Heart right ventricle (tissue), 16 donors: ENCODE data around the gene ANKRD40CL. TPM values are rescaled to one million over a fixed set of nuclear protein-coding genes. Genes with fewer than 3 reads are reported as not detected.

Source experiments
- ATAC-seq, 8 donors: fragments of 200-7000 bp; cut with Tn5 transposase; one replicate each; pipeline ENCODE4 v1.9.1; 2020; ENCODE audit warnings: mild to moderate bottlenecking in 8 of 8, moderate library complexity in 8 of 8, moderate number of reproducible peaks in 1 of 8
- DNase-seq, 2 donors: peaks; one replicate each; pipeline ENCODE4 v3.0.0-alpha.2; 2020
- H3K27ac ChIP-seq, 10 donors: fragments of 200-600 bp; sonication (generic) in 2 of 10; one replicate each; pipeline versions ENCODE4 v1.5.0 to v1.8.0; 2020 to 2022; ENCODE audit warnings: mild to moderate bottlenecking in 3 of 10
- H3K27me3 ChIP-seq, 7 donors: fragments of 200-600 bp; one replicate each; pipeline ENCODE4 v1.8.0; 2021 to 2022; ENCODE audit warnings: mild to moderate bottlenecking in 2 of 7
- H3K36me3 ChIP-seq, 9 donors: fragments of 200-600 bp; sonication (generic) in 1 of 9; one replicate each; pipeline versions ENCODE4 v1.5.0 to v1.8.0; 2020 to 2022; ENCODE audit warnings: mild to moderate bottlenecking in 2 of 9
- H3K4me1 ChIP-seq, 9 donors: fragments of 200-600 bp; sonication (generic) in 1 of 9; one replicate each; pipeline versions ENCODE4 v1.5.0 to v1.8.0; 2020 to 2022; ENCODE audit warnings: mild to moderate bottlenecking in 4 of 9
- H3K4me3 ChIP-seq, 10 donors: fragments of 200-600 bp; sonication (generic) in 2 of 10; one replicate each; pipeline versions ENCODE4 v1.5.0 to v1.8.0; 2020 to 2022; ENCODE audit warnings: mild to moderate bottlenecking in 7 of 10, moderate library complexity in 2 of 10
- H3K9me3 ChIP-seq, 11 donors: fragments of 200-600 bp in 10 of 11; sonication (generic) in 2 of 11; one replicate each; pipeline versions ENCODE4 v1.5.0 to v1.8.0; 2013 to 2022; ENCODE audit warnings: mild to moderate bottlenecking in 2 of 11, control low read depth in 1 of 11, moderate library complexity in 1 of 11
- WGBS, 2 donors: extraction: QIAGEN DNeasy Blood & Tissue Kit; methylation state at CpG; one replicate each; pipeline ENCODE4 v1.1.7; 2013; ENCODE audit warnings: inconsistent platforms in 1 of 2; 5-methylcytosine and 5-hydroxymethylcytosine counted together
- intact Hi-C, 10 donors: fragments of 100-400 bp; cut with DNase I; formaldehyde crosslinking; loops; one replicate each; pipeline versions ENCODE4 v1.11.1 to v1.14.2; 2022
- polyA plus RNA-seq, 2 donors: library from polyadenylated mRNA; stranded (reverse); fragments of 200-250 nt; gene quantifications; one replicate each; pipeline ENCODE4 v1.2.3, GENCODE V29; 2013
- total RNA-seq, 10 donors: library from RNA; stranded (reverse); fragmentation: NEBNext Ultra II Directional in 3 of 10; extraction: Animal tissue kit (Norgen Biotek cat#: 25700) in 3 of 10; gene quantifications; one replicate each; pipeline versions ENCODE4 v1.2.1 to v1.2.4, GENCODE V29; 2021 to 2023
- TF ChIP-seq, protein P1 (sequence below), 9 donors: fragments of 200-600 bp; sonication (generic) in 2 of 9; IDR thresholded peaks; one replicate each; pipeline versions ENCODE4 v1.5.0 to v1.8.0; 2021 to 2022; ENCODE audit warnings: antibody characterized with exemption in 9 of 9, mild to moderate bottlenecking in 5 of 9, moderate library complexity in 1 of 9
- donor health status: Arrhythmogenic right ventricular cardiomyopathy.
- donor health status: ischemic (EF 13 %, LVEDD 7.1; RV severe dilation, severe dysfunction).
- donor health status: healthy with polysubstance abuse.
- donor health status: DM: no; HTN: yes; CAD: no.
- donor health status: DM: no; HTN: no; CAD: no.
- donor health status: ischemic (EF 25% LVEDD 6.9; RV normal size, moderate dysfunction).
- donor health status: ischemic (EF 25% LVEDD 5.7; RV mildly dilated, moderate dysfunction).
- donor health status: healthy.
- donor health status: DM: yes; HTN: yes; CAD: no.
- donor health status: Ischemic cardiomyopathy.
- donor health status: ischemic (EF 35%, LVEDD 5.7; RV mildly dilated, moderate dysfunction).
- donor health status: nonischemic (EF 11% LVEDD 7.7; RV severe dilation, severe dysfunction).
- donor health status: DM: yes; HTN: yes; CAD: no.
- donor health status: PGD.
- donor health status: ischemic (EF 29% LVEDD 5.4; RV normal size, mild dysfunction).
- donor health status: nonischemic (EF 23%, LVEDD 6.1; RV moderate dilation, normal function).

ANKRD40CL gene
- total and polyA plus RNA-seq, 12 donors: not detected

DNA sequence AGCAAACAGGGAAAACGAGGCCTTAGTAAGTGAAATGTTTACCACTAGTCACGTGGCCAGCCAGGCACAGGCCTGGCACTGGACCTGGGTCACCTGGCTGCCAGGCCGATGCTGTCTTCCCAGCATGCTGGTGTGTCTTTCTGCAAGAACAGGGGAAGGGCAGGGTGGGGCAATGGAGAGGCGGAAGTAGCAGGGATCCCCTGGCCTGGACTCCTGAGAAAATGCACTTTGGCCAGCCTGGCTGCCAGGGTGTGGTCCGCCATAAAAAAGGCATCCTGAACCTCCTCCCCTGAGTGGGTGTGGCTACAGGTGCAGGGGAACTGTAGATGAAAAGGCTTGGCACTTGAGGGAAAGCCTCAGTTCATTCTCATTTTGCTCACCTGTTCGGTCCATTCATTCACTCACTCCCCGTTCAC lies 1.0 kb upstream of the ANKRD40CL start:
- Histone ChIP-seq H3K9me3 (no peaks in the 10 kb centered on the region), H3K4me3 (no peak overlapping the region), H3K27ac (no peak overlapping the region), H3K4me1 (peaks cover 0 to 29% (median 23%) of the 10 kb centered on the region in 9 donors), H3K36me3 (no peaks in the 10 kb centered on the region), H3K27me3 (no peaks in the 10 kb centered on the region)
- intact Hi-C loops: no loop called here
- 83 to 84% methylated on average over 7 of the region's 7 CpGs for WGBS, 2 donors
- no peak for ATAC-seq
- DNase-seq: no peak
- TF ChIP-seq, protein P1, sequence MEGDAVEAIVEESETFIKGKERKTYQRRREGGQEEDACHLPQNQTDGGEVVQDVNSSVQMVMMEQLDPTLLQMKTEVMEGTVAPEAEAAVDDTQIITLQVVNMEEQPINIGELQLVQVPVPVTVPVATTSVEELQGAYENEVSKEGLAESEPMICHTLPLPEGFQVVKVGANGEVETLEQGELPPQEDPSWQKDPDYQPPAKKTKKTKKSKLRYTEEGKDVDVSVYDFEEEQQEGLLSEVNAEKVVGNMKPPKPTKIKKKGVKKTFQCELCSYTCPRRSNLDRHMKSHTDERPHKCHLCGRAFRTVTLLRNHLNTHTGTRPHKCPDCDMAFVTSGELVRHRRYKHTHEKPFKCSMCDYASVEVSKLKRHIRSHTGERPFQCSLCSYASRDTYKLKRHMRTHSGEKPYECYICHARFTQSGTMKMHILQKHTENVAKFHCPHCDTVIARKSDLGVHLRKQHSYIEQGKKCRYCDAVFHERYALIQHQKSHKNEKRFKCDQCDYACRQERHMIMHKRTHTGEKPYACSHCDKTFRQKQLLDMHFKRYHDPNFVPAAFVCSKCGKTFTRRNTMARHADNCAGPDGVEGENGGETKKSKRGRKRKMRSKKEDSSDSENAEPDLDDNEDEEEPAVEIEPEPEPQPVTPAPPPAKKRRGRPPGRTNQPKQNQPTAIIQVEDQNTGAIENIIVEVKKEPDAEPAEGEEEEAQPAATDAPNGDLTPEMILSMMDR (IDR thresholded peaks at IDR 0.05): no peak

DNA sequence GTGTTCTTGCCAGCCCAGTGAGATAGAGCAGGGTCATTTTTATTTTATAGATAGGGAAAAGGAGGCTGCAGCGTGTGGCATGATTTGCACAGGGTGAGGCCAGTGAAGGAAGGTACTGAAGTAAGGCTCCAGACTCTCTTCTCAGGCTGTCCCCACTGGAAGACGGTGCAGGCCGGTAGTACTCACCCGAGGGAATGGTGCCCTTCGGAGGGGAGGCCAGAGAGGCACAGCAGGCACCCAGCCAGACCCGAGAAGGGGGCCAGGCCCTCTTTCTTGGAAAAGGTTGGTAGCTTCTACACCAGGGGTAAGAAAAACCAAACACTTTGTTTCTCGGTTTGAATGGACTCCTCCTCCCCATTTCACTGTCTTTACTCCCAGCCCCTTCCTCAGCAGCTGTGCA lies 288 bp downstream of the ANKRD40CL start:
- Histone ChIP-seq H3K36me3 (no peaks in the 10 kb centered on the region), H3K9me3 (no peaks in the 10 kb centered on the region), H3K27me3 (no peaks in the 10 kb centered on the region), H3K4me1 (peaks cover 0 to 35% (median 29%) of the 10 kb centered on the region in 9 donors), H3K4me3 (no peak overlapping the region), H3K27ac (no peak overlapping the region)
- TF ChIP-seq, protein P1 (IDR thresholded peaks at IDR 0.05): no peak
- ATAC-seq: no peak
- intact Hi-C loops: no loop called here
- no peak for DNase-seq
- 82 to 86% methylated on average over 7 of the region's 7 CpGs for WGBS, 2 donors

DNA sequence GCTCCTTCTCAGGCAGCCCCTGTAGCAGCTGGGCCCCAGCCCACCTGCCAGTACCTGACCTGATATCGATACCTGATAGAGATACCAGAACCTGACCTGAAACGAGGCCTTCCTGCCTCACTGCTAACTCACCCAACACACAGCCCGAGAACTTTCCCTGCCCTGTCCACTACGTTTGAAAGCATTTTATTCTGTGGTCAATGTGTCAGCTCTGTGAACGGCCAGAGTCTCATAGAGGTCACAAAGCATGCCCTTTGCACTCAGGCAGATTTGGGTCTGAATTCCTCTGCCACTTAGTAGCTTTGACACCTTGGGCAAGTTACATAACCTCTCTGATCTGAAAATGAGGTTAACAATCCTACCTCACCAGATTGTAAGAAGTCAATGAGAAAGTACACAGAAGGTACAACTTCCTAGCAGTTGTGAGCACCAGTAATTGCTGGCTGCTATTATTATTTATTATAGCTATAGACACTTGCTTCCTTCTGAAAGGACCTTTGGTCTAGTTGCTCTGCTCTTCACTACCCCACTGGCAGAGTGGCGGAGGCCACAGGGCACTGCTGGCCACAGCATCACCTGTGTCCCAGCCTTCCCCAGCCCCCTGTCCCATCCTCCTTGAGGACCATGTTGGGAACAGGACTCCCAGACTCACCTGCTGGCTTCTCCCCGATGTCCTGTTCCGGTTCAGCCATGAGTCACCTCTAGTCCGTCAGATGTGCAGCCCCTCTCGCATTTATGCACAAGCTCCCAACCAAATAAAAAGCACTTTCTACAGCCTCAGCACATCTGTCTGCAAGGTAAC lies 895 bp downstream of the ANKRD40CL start:
- DNase-seq (no peak), ATAC-seq (no peak)
- Histone ChIP-seq H3K4me1 (peaks cover 0 to 35% (median 29%) of the 10 kb centered on the region in 9 donors), H3K36me3 (no peaks in the 10 kb centered on the region), H3K27ac (no peak overlapping the region), H3K27me3 (no peaks in the 10 kb centered on the region), H3K9me3 (no peaks in the 10 kb centered on the region), H3K4me3 (no peak overlapping the region)
- TF ChIP-seq, protein P1 (IDR thresholded peaks at IDR 0.05): no peak
- intact Hi-C loops: no loop called here
- 90 to 91% methylated on average over 10 of the region's 10 CpGs for WGBS, 2 donors

DNA sequence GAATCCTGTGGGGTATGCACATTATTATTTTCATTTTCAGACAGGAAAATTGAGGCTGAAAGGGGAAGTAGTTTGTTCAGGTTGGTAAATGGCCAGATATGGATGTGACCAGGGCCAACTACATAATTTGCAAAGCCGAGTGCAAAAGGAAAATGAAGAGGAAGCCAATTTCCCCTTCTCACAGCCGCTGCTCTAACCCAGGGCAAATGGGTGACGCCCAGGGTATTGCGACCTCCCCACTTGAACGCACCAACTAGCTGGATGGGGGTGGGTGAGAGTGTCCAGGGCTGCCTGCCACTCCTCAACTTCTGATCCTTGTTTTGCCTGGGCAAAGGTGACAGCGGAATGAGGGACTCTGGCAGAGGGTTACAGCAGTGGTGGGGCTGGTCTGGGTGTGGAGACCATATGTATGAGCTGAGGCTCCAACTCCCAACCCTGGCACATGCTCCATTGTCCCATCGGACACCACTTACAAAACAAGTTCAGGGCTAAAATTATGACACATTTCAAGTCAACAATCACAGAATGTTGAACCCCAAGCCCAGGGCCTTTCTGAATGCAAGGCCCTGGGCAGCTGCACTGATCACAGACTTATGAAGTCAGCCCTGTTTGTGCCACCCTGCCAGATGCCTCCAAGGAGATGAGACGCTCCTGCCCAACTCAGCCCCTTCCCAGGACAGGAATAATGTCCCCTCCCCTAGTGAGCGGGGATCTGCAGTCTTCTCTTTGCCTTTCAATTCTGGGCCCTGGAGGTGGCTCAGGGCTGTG lies 1.7 kb downstream of the ANKRD40CL start:
- H3K27me3 ChIP-seq: no peaks in the 10 kb centered on the region
- intact Hi-C loops: no loop called here
- H3K9me3 ChIP-seq: no peaks in the 10 kb centered on the region
- ATAC-seq (peak in 7 of 8 donors; percentile 6 to 56 (median 31)), DNase-seq (no peak)
- TF ChIP-seq, protein P1 (IDR thresholded peaks at IDR 0.05): no peak
- H3K4me3 ChIP-seq: no peak overlapping the region
- peak overlapping the region in 2 of 10 donors; percentile 10 to 42 for H3K27ac ChIP-seq
- H3K4me1 ChIP-seq: peaks cover 0 to 35% (median 29%) of the 10 kb centered on the region in 9 donors
- WGBS, 2 donors: 63 to 66% methylated on average over 9 of the region's 9 CpGs
- H3K36me3 ChIP-seq: no peaks in the 10 kb centered on the region
